Aorta (tissue), 5 donors: ENCODE results near the gene LYAR. TPM values are rescaled to one million over a fixed set of nuclear protein-coding genes. Genes with fewer than 3 reads are reported as not detected.
"Not testable (repeated sequence)": the region's sequence is repeated elsewhere in the genome, so short reads cannot be mapped to it uniquely, and the experiment has no call there.

Experiments
- ATAC-seq: fragments of 200-7000 bp; cut with Tn5 transposase; one replicate; pipeline ENCODE4 v1.9.1; 2022; ENCODE audit warnings: moderate library complexity; ENCODE audit not compliant: low FRiP score
- DNase-seq, 2 donors: peaks; one replicate each; pipeline ENCODE4 v3.0.0-alpha.2; 2020
- H3K27ac ChIP-seq, 2 donors: one replicate each; pipeline ENCODE4 v1.5.1; 2013; ENCODE audit warnings: low read length in 2 of 2, mild to moderate bottlenecking in 2 of 2, moderate library complexity in 2 of 2, control low read depth in 1 of 2, inconsistent platforms in 1 of 2, low read depth in 1 of 2
- H3K27me3 ChIP-seq, 2 donors: one replicate each; pipeline ENCODE4 v1.6.1; 2013; ENCODE audit warnings: control low read depth in 1 of 2, low read length in 1 of 2, mild to moderate bottlenecking in 1 of 2, moderate library complexity in 1 of 2; ENCODE audit not compliant: insufficient read depth in 2 of 2, control insufficient read depth in 1 of 2
- H3K36me3 ChIP-seq, 2 donors: one replicate each; pipeline ENCODE4 v1.6.1; 2013; ENCODE audit warnings: control low read depth in 1 of 2, low read length in 1 of 2, mild to moderate bottlenecking in 1 of 2; ENCODE audit not compliant: insufficient read depth in 2 of 2, control insufficient read depth in 1 of 2
- H3K4me1 ChIP-seq, 2 donors: one replicate each; pipeline ENCODE4 v1.6.1; 2013; ENCODE audit warnings: low read length in 2 of 2, control low read depth in 1 of 2, mild to moderate bottlenecking in 1 of 2, moderate library complexity in 1 of 2; ENCODE audit not compliant: insufficient read depth in 2 of 2, control insufficient read depth in 1 of 2
- H3K4me3 ChIP-seq, 2 donors: one replicate each; pipeline ENCODE4 v1.5.1; 2013; ENCODE audit warnings: low read length in 2 of 2, control low read depth in 1 of 2, mild to moderate bottlenecking in 1 of 2
- H3K9me3 ChIP-seq: one replicate; pipeline ENCODE4 v1.6.1; 2013; ENCODE audit warnings: mild to moderate bottlenecking, low read length; ENCODE audit not compliant: control insufficient read depth
- WGBS, 2 donors: extraction: QIAGEN DNeasy Blood & Tissue Kit; methylation state at CpG; one replicate each; pipeline ENCODE4 v1.1.7; 2013; 5-methylcytosine and 5-hydroxymethylcytosine counted together
- intact Hi-C, 2 donors: fragments of 100-400 bp; cut with DNase I; formaldehyde crosslinking; loops; one replicate each; pipeline versions ENCODE4 v1.14.2 to v1.15.0; 2022
- polyA plus RNA-seq, 2 donors: library from polyadenylated mRNA; stranded (reverse); fragments of 200-250 nt; gene quantifications; one replicate each; pipeline ENCODE4 v1.2.3, GENCODE V29; 2013
- total RNA-seq, 2 donors: library from RNA; stranded (reverse); fragmentation: NEBNext Ultra II Directional; extraction: Animal tissue kit (Norgen Biotek cat#: 25700); gene quantifications; one replicate each; pipeline ENCODE4 v1.2.1, GENCODE V29; 2021
- donor health status: healthy with polysubstance abuse.
- donor health status: Bipolar disorder and iron deficiency.
- donor health status: DM: no; HTN: no; CAD: no.
- donor health status: DM: no; HTN: no; CAD: no.
- donor health status: DM: yes; HTN: yes; CAD: no.

Gene LYAR
- total and polyA plus RNA-seq, 4 donors: 9.6 to 14.8 (median 12.1) TPM

- H3K4me3 ChIP-seq: peak within 1 kb of the TSS; percentile 69 to 94
- intact Hi-C loops: loop anchor here in 1 of 2 donors (1.0 to 5.0 kb wide), 2 partner anchors 42 to 294 kb away; partner anchors contain the start of genes LYAR, STX18 and ZBTB49
- 1% methylated on average over 62 of the region's 62 CpGs for WGBS, 2 donors
Observed at GRCh38 chr4:4248029-4248884, 41.7 kb downstream of the LYAR start, which contains the start of gene TMEM128. Gene TMEM128, minus strand, starts transcription at chr4:4248223. Its CDS starts 21 bp downstream, at chr4:4248202.

GRCh38 chr4:4247696-4248028 lies 42.3 kb downstream of the LYAR start:
- WGBS, 2 donors: 0 to 1% methylated on average over 12 of the region's 12 CpGs
- Histone ChIP-seq H3K4me1 (no peaks in the 10 kb centered on the region), H3K4me3 (peak overlapping the region; percentile 69 to 94), H3K27ac (peak overlapping the region; percentile 46 to 76), H3K9me3 (no peaks in the 10 kb centered on the region), H3K36me3 (peaks cover 0 to 4% of the 10 kb centered on the region in 2 donors), H3K27me3 (no peaks in the 10 kb centered on the region)
- DNase-seq (no peak), ATAC-seq (no peak)
- intact Hi-C loops: loop anchor here in 1 of 2 donors (1.0 to 5.0 kb wide), 2 partner anchors 43 to 295 kb away; partner anchors contain the start of genes LYAR, STX18 and ZBTB49

More at GRCh38 chr4:4248029-4248884, 41.7 kb downstream of the LYAR start, which contains the start of gene TMEM128:
- peaks cover 0 to 4% of the 10 kb centered on the region in 2 donors for H3K36me3 ChIP-seq
- DNase-seq (peak; percentile 95 to 97), ATAC-seq (peak; percentile 97)
- no peaks in the 10 kb centered on the region for H3K4me1 ChIP-seq
- no peaks in the 10 kb centered on the region for H3K27me3 ChIP-seq
- H3K27ac ChIP-seq: peak within 1 kb of the TSS; percentile 76 to 96
- H3K9me3 ChIP-seq: no peaks in the 10 kb centered on the region

- intact Hi-C loops: loop anchor here in 1 of 2 donors (5.0 kb wide), 1 partner anchor 297 kb away; the partner anchor contains the start of gene STX18
- H3K4me3 ChIP-seq: no peak overlapping the region
- no peaks in the 10 kb centered on the region for H3K9me3 ChIP-seq
- no peak overlapping the region for H3K27ac ChIP-seq
- 93 to 98% methylated on average over 1 of the region's 1 CpG for whole genome bisulfite sequencing, 2 donors
- no peaks in the 10 kb centered on the region for H3K27me3 ChIP-seq
- ATAC-seq (no peak), DNase-seq (no peak)
- H3K36me3 ChIP-seq: peaks cover 0 to 4% of the 10 kb centered on the region in 2 donors
- H3K4me1 ChIP-seq: no peaks in the 10 kb centered on the region
Observed at GRCh38 chr4:4245172-4245571, 44.8 kb downstream of the LYAR start.

- H3K9me3 ChIP-seq, H3K27me3 ChIP-seq, H3K4me3 ChIP-seq, intact Hi-C loops, H3K36me3 ChIP-seq, DNase-seq, ATAC-seq, H3K4me1 ChIP-seq, H3K27ac ChIP-seq: not testable (repeated sequence)
- WGBS, 2 donors: 92 to 96% methylated on average over 3 of the region's 3 CpGs
Observed at GRCh38 chr4:4239551-4239950, 50.4 kb downstream of the LYAR start.

- ATAC-seq (no peak), DNase-seq (no peak)
- WGBS, 2 donors: 95% methylated on average over 2 of the region's 2 CpGs
- Histone ChIP-seq H3K36me3 (peaks cover 0 to 2% of the 10 kb centered on the region in 2 donors), H3K27ac (no peak overlapping the region), H3K27me3 (no peaks in the 10 kb centered on the region), H3K9me3 (no peaks in the 10 kb centered on the region), H3K4me1 (no peaks in the 10 kb centered on the region), H3K4me3 (no peak overlapping the region)
- intact Hi-C loops: no loop called here
Observed at GRCh38 chr4:4233610-4234009, 56.3 kb downstream of the LYAR start.

- intact Hi-C loops: no loop called here
- Histone ChIP-seq H3K9me3 (no peaks in the 10 kb centered on the region), H3K4me1 (no peaks in the 10 kb centered on the region), H3K36me3 (no peaks in the 10 kb centered on the region), H3K27ac (no peak overlapping the region), H3K27me3 (peaks cover 0 to 4% of the 10 kb centered on the region in 2 donors), H3K4me3 (no peak overlapping the region)
- WGBS, 2 donors: 61 to 70% methylated on average over 1 of the region's 1 CpG
- DNase-seq (no peak), ATAC-seq (no peak)
Observed at GRCh38 chr4:4228356-4228668, 61.6 kb downstream of the LYAR start.

- intact Hi-C loops: no loop called here
- no peak overlapping the region for H3K27ac ChIP-seq
- no peaks in the 10 kb centered on the region for H3K9me3 ChIP-seq
- no peak overlapping the region for H3K4me3 ChIP-seq
- ATAC-seq (no peak), DNase-seq (no peak)
- no peaks in the 10 kb centered on the region for H3K36me3 ChIP-seq
- 6 to 7% methylated on average over 41 to 51 of the region's 51 CpGs for WGBS, 2 donors
- peaks cover 0 to 4% of the 10 kb centered on the region in 2 donors for H3K27me3 ChIP-seq
- no peaks in the 10 kb centered on the region for H3K4me1 ChIP-seq
Observed at GRCh38 chr4:4227510-4228355, 62.2 kb downstream of the LYAR start.

GRCh38 chr4:4226606-4227438 lies 63.1 kb downstream of the LYAR start, which contains the start of gene OTOP1:
Gene OTOP1, minus strand, starts transcription at chr4:4226929. Its CDS starts 65 bp downstream, at chr4:4226864.
- no peak for DNase-seq
- Histone ChIP-seq H3K27me3 (peaks cover 0 to 4% of the 10 kb centered on the region in 2 donors), H3K9me3 (no peaks in the 10 kb centered on the region), H3K27ac (no peak within 1 kb of the TSS), H3K4me3 (no peak within 1 kb of the TSS), H3K36me3 (no peaks in the 10 kb centered on the region), H3K4me1 (no peaks in the 10 kb centered on the region)
- intact Hi-C loops: no loop called here
- WGBS, 2 donors: 8 to 10% methylated on average over 57 to 82 of the region's 82 CpGs
- no peak for ATAC-seq
